HG03432 (cell line): ENCODE measurements around the gene CST11.

Experiments used
- ATAC-seq: cut with Tn5 transposase; IDR thresholded peaks from one replicate; pipeline ENCODE4 v1.9.1; 2021; ENCODE audit warnings: mild to moderate bottlenecking, moderate library complexity; ENCODE audit not compliant: unreplicated experiment

Gene CST11

DNA sequence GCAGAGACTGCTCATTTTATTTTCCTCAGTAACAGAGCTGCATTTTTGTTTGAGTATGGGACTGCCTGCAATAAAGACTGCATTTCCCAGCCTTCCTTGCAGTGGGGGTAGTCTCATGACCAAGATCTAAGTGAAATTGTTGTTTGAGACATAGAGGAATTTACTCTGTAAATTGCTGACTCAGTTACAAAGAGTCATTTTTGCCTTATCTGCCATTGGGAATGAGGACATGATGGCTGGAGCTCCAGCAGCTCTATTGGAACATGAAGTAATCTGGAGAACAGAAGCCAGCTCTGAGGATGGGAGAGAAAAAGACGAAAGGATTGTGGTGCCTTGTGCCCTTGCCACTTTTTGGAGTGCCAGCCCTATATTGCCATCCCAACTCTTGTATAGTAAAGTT, 2.1 kb upstream of the CST11 start:
- ATAC-seq: no peak

DNA sequence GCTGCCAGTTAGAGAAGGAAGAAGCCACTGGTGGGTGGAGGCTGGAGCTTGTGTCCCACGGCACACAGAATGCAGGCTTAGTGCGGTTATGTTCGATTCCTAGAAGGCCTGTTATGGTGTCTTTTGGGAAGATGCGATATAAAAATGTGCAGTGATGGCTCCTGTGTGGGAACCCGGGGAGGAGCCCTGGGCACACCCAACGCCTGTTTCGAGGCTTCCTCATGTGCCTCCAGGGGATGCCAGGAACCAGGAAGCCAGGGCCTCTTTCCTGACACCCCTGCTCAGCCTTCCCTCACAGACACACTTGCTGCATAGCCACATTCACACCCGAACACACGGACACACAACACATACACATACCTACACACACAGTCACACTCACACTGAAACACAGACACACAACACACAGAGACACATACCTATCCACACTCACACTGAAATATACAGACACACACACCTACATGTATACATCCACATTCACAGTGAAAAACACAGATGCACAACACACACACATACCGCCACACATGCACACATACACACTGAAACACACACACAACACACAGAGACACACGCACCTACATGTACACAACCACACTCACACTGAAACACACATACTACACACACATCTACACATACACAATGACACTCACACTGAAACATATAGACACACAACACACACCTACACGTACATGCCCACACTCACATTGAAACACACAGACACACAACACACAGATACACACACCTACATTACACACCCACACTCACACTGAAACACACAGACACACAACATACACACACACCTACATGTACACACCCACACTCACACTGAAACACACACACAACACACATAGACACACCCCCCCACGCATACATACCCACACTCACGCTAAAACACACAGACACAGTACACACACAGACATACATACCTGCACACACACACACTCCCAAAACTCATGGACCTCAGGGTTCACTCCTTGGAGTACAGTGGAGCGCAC, 1.2 kb upstream of the CST11 start:
- ATAC-seq: no peak

DNA sequence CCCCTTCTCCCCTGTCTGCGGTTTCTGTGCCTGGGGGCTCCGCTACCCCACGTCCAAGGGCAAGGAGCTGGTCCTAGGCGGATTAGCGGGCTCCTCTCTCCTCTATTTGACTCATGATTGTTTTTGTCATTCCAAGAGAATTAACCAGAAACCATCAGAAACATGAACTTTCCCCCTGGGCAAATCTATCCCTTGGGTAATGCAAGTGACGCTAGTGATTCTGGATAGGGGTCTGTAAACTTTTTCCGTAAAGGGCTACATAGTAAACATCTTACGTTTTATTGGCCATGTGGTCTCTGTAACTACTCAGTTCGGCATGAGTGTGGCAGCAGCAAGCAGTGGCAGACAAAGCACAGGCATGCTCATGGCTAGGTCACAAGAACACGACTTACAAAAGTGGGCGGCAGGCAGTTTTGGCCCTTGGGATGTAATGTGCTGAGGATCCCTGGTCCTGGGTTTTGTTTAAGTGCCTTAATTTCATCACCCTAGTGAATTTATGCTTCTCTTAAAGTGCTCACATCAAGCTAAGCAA, 654 bp downstream of the CST11 start:
- ATAC-seq: no peak

DNA sequence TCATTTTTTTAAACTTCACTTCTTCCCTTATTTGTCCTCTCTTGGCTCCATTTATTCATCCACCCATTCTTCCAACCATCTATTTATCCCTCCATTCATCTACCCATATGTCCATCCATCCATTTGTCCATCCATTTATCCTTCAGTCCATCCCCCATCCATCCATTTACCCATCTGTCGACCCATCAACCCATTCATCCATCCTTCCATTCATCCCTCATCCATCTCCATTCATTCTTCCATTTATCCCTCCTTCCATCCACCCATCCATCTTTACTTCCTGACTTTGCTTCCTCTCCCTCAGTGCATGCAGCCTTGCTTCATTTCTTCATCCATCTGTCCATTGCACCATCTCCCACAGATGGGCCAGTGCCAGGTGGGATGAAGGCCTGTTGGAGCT, 1.8 kb downstream of the CST11 start:
- ATAC-seq: no peak

DNA sequence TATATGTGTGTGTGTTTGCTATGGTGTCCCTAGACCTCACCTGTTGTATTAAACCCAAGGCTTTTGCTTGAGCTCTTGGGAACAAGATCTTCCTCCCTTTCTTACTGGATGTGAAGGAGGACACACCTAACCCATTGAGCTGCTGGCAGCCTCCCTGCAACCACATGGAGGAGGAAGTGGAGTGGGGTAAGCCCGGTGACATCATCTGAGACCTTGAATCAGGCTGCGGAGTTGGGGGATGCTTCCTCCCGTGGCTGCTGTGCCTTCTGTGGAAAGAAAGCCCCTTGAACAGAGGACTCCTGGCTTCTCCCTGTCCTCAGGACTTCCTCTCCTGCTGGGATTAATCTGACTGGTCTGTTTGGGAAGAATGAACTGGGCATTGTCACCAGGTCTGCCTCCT, 3.3 kb downstream of the CST11 start:
- ATAC-seq: no peak

DNA sequence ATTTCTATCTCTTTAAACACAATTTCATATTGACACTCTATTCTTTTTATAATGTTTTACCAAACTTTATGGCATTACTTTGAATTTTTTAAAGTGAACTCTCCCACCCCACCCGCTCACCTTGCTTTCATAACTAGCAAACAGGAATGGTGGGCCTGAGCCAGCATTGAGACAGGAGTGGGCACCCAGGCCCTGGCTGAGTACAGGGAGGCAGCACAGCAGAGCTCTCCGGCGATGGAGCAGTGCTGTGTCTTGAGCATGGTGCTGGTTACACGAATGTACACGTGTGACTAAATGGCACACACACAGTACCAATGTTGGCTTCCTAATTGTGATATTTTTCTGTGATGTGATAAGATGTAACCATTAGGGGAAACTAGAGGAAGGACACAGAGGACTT, 4.5 kb downstream of the CST11 start:
- no peak for ATAC-seq

DNA sequence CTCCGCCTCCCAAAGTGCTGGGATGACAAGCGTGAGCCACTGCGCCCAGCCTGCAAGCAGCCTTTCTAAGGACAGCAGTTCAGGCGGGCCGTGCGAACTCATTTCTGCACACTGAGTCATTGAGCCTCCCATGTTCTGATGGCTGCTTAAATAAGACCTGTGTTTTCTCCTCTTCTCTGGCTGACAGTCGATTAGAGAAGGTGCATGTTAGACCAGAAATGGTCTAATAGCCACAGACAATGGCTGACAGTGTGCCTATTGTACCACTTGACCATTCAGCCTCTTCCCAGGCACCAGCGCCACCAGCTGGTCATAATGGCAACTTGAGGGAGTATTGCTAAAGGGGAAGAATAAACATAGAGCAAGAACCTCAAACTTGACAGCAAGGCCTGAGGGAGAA, 6.2 kb downstream of the CST11 start:
- ATAC-seq: peak; percentile 67

DNA sequence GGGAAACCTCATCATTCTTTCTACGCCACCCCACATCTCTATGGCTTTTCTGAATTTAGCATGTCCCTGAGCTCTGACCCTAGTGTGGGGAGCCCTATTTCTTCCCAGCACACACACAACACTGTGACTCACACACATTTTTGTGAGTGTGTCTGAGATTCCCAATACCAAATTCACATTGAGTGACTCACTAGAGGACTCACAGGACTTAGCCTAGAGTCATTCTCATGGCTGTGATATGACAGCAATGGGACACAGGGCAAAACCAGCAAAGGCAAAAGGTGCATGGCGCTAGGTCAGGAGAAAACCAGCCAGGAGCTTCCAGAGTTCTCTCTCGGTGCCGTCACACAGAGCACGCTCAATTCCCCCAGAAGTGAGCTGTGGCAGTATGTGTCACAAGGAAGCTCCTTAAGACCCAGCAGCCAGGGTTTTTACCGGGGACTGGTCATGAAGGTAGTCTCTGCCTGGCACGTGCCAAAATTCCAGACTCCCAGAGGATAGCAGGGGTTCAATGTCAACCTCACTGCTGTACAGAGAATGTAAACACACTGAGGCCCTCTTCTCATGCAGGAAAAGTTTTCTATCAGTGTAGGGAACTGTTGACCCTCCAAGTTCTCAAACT, 7.0 kb downstream of the CST11 start:
- no peak for ATAC-seq

DNA sequence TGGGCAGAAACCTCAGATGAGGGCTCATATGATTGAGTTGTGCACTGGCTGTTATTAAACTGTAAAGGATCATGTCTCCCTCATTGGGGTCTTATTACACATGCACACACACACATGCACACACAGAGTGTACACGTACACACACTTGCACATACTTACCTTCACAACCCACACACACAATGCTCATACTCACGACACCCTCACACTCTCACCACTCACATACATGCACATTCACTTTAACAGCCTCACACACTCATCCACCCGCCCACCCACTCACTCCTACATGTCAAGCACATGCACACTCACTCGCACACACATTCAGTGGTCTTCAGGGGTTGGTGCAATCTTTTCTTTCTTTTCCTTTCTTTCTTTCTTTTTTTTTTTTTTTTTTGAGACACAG, 7.8 kb downstream of the CST11 start:
- no peak for ATAC-seq

DNA sequence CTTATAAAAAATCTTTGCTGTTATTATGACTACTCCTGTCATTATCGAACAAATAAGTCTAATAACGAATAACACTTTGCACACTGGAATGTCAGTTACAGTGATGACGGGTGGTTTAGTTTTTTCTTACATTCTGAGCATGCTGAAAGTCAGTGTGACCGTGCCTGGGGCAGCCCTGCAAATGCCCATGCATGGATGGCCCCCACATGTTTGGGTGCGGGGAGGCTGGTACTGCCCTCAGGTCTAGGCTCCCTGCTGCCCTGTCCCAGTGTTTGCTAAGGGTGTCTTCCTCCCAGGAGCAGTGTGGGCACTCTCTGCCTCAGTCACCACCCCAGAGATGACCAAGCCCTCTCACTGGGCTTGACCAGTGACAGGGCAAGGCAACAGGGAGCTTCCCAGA, 10.2 kb downstream of the CST11 start:
- ATAC-seq: no peak

DNA sequence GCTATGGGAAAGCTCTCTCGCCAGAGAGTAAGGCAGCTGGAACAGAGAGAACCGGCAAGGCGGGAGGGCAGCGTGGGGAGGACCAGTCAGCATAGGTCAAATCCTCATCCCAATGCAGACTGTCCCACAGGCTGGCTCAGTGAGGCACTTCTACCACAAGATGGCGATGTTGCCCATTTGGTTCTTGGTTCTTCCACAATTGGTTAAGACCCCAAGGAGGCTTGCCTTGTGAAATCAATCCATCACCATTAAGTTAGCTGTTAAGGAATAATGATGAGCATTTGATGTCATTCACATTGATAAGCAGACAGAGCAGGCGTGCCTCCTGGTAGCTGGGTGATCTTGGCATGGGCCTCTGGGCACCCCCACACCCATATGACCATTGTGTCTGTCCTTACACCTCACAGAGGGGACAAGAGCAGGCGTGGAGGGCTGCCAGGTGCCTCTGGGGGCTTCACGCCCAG, 10.8 kb downstream of the CST11 start:
- ATAC-seq: peak; percentile 78

DNA sequence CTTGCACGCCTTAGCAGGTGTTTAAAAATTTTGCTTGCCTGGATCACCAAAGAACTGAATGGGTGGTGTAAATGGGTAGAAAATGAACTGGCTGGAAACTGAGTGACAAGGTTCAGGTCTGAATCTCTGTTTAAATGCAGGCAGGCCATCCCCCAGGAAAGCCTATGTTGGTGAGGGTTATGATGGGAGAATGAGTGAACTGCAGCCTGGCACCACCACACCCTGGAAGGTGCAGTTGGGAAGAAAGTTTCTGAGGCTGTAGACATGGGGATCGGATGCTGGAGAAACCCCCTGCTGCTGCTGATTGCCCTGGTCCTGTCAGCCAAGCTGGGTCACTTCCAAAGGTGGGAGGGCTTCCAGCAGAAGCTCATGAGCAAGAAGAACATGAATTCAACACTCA, 12.7 kb downstream of the CST11 start:
- no peak for ATAC-seq

DNA sequence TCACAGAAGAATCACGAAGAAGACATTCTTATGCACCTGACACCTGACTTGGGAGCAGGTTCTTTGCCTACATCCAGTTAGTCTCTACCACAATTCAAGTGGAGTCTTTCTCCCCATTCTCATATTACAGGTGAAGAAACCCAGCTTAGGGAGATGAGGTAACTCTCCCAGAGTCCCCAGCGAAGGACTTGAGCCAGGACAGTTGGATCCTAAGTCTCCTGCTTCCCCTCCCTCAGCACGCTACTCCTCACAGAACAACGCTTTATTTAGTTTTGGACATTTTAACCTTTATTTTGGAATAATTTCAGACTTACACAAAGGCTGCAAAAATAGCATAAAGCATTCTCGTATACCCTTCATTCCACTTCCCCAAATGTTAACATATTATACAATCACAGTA, 14.0 kb downstream of the CST11 start:
- no peak for ATAC-seq

DNA sequence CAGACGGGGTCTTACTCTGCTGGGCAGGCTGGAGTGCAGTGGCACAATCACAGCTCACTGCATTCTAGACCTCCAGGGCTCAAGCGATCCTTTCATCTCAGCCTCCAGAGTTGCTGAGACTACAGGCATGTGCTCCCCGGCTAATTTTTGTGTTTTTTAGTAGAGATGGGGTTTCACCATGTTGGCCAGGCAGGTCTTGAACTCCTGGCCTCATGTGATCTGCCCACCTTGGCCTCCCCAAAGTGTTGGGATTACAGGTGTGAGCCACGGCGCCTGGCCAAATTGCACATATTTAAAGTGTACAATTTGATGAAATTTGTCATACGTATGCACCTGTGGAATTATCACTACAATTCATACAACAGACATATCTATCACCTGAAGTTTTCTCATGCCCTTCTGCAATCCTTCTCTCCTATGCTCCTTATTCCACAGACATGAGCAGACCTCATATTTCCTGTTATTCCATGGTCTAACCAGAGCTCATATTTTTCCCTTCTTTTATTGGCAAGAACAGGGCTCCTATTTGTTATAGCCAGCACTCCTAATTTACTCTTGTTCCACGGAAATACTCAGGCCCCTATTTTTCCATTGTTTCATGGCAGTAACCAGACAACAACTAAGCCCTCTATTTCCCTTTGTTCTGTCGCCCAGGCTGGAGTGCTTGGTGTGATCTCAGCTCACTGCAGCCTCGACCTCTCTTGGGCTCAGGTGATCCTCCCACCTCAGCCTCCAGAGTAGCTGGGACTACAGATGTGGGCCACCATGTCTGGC, 15.4 kb downstream of the CST11 start:
- ATAC-seq: no peak

DNA sequence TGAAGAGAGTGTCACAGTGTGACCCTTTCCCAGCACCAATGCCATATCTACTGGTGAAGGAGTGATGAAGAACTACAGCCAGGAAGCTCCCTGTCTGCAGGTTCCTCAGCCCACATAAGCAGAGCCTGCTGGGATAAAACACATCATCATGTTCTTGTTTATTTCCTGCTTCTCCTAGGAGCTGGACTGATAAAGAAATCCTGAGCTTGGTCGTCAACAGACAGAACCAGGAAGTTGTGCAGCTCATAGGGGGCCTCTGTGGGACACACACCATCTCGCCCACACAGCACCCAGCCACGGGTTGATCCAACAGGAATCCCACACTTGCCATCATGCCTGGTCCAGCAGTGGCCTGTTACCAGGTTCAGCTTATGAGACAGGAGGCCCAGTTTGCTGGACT, 16.0 kb downstream of the CST11 start:
- ATAC-seq: no peak

DNA sequence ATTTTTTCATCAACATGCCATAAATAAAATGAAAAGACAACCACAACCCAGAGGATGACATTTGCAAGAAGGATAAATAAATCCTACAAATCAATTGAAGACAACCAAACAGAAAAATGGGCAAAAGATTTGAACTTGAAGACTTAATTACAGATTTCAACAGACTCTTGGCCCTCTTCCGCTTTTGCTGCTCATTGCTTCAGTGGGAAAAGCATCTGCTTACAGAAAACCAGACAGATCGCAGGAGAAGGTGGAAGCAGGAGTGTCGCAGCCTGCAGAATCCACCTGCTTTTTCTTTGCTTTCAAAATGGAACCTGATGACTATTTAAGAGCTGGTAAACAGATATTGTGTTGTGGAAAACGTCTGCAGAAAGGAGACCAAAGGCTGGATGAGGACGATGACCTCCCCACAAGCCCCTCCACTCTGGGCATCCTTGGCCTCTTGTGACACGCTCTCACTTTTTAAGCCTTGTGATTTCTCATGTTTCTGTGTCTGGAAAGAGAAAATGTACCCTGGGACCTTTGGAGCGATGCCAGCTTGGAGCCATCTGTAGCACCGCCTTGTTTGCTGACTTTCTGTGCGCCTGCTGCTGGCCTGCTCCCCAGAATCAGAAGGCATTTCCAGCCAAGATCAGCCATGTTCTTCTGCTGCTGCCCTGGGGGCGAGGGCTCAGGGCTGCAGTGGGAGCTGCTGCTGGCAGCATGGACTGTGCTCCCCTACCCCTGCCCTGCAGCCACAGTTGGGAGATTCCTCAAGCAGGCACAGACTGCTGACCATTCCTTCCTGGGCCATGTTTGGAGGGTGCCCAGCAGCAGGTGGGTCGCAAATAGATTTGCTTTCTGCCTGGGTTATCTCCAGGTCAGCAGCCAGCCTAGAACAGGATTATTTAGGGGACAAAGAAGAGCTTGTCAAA, 16.8 kb downstream of the CST11 start:
- ATAC-seq: no peak

DNA sequence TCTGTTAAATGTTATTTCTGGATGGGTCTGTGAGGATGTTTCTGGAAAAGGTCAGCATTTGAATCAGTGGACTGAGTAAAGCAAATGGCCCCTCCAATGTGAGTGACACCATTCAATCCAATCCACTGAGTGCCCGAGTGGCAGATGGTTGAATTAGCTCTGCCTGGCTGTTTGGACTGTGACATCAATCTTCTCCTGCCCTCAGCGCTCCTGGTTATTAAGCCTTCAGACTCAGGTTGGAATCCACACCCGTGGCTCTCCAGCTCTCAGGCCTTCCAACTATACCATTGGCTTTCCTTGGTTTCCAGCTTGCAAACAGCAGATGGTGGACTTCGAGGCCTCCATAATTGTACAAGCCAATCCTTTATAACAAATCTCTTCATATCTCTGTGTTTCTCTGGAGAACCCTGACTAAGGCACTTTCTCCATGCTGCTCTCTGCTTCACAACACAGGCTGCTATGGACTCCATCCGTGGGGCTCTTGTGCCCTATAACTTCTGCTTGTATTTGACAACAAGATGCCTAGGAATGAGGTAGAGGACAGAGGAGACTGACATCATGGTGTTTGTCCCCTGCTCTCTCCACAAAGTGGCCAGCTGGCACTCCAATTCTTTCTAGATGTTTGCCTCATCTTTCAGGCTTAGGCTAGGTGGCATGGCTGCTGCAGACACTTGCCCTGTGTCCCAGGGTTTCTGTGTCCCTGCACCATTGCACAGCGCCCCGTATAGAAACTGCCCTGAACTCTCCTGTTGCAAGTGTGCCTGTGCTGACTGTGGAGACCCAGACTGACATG, 18.0 kb downstream of the CST11 start:
- ATAC-seq: no peak

DNA sequence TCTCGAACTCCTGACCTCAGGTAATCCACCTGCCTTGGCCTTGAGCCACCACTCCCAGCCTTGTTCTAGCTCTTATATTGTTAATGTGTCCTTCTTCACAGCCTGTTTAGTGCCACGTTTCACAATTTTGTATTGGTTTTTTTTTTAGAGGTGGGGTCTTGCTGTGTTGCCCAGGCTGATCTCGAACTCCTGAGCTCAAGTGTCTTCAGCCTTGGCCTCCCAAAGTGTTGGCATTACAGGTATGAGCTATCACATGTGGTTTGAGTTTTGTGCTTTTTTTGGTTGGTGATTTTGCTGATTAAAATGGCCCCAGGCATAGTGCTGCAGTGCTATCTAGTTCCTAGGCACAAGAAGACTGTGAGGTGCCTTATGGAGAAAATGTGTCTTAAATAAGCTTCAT, 19.0 kb downstream of the CST11 start:
- ATAC-seq: no peak

DNA sequence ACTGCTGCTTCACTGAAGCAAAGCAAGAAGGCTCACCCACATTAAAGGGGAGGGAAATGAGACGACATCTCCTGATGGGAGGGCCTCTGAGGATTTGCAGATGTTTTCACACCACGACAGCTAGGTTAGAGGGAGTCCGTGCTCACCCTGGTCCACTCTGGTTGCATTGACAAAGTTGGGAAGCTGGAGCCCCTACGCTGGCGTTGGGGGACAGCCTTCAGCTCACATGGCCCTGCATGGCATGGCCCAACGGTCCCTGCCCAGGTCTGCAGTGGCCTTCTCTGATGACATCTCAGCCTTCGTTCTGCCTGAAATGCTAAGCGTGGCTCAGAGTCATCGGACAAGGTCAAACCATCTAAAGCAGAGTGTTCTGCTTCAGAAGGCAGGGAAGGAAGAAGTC, 27.5 kb downstream of the CST11 start:
- no peak for ATAC-seq
